GM12873 (cell line): Measurements from ENCODE around the gene C20orf144.

Experiments used
- TF ChIP-seq, protein P1 (sequence below): IDR thresholded peaks from 2 replicates; pipeline ENCODE4 v1.5.1; 2012; ENCODE audit warnings: low read depth, mild to moderate bottlenecking, moderate library complexity, low read length, control low read depth; ENCODE audit not compliant: insufficient read depth; ENCODE audit errors: missing control alignments

Gene C20orf144

DNA sequence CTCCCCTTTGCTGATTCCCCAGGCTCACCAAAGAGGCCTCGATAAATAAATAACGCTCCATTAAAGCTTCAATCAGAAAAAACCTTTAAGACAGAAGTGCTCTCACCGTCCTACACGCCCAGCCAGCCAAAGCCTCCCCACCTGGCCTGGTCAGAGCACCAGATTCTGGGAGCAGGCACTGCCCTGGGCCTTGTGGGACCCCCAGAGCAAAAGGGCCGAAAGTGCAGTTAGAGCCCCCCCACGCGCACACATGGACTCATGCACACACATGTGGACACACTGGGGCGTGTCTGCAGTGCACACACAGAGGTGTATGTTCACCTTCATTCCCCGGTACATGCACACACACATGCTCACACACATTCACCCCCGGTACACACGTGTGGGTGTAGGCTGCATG lies 14.0 kb downstream of the C20orf144 start:
- TF ChIP-seq, protein P1, sequence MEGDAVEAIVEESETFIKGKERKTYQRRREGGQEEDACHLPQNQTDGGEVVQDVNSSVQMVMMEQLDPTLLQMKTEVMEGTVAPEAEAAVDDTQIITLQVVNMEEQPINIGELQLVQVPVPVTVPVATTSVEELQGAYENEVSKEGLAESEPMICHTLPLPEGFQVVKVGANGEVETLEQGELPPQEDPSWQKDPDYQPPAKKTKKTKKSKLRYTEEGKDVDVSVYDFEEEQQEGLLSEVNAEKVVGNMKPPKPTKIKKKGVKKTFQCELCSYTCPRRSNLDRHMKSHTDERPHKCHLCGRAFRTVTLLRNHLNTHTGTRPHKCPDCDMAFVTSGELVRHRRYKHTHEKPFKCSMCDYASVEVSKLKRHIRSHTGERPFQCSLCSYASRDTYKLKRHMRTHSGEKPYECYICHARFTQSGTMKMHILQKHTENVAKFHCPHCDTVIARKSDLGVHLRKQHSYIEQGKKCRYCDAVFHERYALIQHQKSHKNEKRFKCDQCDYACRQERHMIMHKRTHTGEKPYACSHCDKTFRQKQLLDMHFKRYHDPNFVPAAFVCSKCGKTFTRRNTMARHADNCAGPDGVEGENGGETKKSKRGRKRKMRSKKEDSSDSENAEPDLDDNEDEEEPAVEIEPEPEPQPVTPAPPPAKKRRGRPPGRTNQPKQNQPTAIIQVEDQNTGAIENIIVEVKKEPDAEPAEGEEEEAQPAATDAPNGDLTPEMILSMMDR, result no peak

DNA sequence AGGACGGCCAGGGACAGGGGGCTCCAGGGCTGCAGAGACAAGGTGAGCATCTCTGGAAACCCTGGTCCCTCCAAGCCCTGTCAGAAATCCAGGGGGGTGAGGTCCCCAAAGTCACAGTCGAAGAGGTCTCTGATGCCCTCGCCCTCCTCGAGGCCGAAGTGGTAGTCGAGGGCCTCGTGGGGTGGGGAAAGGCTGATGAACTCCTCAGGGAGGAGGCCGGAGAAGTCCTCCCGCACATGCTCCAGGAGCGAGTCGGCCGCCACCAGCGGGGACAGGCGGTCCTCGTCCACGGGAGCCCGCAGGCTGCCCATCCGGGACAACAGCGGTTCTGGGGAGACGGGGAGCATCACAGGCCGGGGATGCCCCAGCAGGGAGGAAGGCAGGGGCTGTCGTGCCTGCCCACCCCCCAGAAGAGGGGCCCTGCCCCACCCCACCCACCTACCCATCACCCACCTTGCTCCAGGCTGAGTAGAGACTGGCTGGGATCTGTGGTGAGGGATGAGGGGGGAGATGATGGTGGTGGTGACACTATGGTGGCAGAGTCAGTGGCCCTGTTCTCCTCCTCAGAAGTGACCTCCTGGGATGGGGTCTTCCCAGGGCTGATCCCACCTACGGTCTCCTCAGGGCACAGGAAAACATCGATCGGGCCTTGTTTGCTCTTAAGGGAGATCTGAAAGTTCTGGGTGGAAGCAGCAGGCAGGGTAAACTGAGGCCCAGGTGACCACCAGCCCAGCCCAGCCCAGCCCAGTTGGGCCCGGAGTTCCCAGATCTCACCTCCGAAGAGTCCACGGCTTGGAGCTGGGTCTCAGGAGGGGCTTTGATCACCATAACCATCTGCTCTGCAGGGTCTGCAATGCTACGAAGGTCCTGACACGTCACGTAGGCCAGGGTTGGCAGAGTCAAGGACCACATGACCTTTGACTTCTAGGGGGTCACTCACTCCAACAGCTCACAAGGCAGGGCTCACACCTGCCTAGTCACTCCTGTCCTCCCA lies 14.8 kb downstream of the C20orf144 start:
- TF ChIP-seq, protein P1, result no peak

DNA sequence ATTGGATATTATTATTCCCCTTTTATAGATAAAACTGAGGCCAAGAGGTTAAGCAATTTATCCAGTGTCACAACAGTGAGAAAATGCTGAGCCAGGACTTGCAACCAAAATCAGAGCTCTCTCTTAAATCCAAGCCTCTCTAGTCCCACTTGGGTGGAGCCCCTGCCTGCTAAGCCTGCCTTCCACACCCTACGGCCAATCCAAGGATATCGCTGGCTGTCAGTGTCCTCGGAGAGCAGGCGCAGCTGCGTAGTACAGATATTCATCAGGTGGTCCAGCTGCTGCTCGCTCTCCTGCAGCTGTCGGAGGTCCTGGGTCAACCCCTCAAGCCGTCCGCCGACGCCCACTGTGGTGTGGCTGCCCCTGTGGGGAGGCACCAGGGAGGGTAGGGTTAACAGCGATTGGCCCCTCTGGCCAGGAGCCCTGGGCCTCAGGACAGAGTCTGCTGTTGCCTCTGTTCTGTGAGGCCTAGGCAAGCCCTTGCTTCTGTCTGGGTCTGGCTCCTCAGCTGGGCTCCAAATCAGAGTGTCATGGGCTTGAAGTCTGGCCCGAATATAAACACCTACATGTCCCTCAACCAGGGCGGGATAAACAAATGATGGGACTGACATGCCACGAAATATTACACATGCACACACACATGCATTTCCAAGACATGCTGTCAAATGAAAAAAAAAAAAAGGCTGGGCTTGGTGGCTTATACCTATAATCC lies 16.0 kb downstream of the C20orf144 start:
- TF ChIP-seq, protein P1, result no peak

DNA sequence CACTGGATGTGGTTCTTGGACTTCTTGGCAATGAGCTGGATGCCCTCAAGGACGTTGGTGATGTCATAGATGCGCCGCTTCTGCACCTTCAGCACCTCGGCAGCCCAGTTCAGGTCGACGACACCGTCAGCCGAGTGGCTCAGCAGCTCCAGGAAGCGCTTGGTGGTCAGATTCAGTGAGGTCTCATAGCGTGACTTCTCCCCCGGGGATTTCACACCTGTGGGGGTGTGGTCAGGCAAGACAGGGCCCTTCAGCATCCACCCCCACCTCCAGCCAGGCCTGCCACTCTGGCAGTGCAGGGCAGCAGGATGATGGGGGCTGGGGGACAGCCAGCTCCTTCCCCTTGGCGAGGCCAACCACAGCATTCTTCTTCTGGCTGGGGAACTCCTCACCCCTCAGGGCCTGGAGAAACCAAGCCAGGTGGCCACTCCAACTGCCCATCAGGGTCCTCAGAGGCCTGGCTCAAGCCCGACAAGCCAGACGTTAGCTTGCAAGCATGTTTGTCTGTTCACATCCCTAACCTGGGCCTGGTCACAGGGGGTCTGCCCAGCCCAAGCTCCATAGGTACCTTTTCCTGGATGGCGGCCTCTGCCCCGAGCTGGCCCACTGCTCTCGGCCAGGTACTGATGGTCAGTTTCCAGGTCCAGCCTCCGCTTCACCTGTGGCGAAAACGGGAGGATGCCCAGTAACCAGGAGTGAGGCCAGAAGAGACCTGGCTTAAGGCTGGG lies 17.8 kb downstream of the C20orf144 start:
- TF ChIP-seq, protein P1, result no peak

DNA sequence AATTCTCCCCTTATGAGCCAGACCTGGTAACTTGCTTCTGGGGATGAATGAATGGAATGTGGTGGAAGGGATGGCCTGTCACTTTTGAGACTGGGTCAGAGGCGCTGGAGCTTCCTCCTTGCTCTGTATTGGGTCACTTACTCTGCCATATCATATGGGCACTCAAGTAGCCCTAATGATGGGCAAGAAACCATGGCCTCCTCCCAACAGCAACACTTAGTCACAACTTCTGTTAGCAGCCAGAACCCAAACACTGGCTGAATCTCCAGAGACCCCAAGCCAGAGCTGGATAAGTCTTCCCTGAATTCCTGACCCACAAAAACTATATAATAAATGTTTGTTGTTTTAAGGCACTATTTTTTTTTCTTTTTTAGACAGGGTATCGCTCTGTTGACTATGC lies 18.6 kb downstream of the C20orf144 start:
- TF ChIP-seq, protein P1, result no peak

DNA sequence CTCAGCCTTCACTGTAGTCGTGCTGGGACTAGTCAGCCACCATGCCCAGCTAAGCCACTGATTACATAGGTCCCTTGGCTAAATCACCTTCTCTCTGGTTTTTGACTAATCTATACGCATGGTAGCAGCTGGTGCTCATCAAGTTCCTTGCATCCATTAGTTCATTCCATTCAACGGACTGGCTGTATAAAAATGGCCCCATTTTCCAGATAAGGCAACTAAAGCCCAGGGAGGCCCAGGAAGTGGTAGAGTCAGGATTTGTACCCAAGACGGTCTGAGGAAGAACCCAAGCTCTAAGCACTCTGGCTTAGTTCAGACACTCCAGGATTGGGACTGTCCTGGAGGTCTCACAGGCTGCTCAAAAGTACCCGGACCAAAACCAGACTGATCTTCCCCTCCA lies 19.2 kb downstream of the C20orf144 start:
- TF ChIP-seq, protein P1, result no peak
